ENCODE measurements around the gene RAMP2. TPM values are rescaled to one million over a fixed set of nuclear protein-coding genes. Genes with fewer than 3 reads are reported as not detected.
"Not testable (repeated sequence)": the region's sequence is repeated elsewhere in the genome, so short reads cannot be mapped to it uniquely, and the experiment has no call there.

The RAMP2 gene
- total RNA-seq, 1 donor from 2014 or later, result 27.3 TPM

- H3K36me3 ChIP-seq, result no peaks in the 10 kb centered on the region
- no peak overlapping the region for H3K27ac ChIP-seq
- H3K4me1 ChIP-seq, result peaks cover 34% of the 10 kb centered on the region
- no peak overlapping the region for H3K4me3 ChIP-seq
- no peaks in the 10 kb centered on the region for H3K27me3 ChIP-seq
- TF ChIP-seq POLR2AphosphoS5 (IDR thresholded peaks at IDR 0.05; ENCODE audit: insufficient read depth in 1 of 2, low read depth in 1 of 2) (no peak), POLR2A (IDR thresholded peaks at IDR 0.05) (no peak), CTCF (IDR thresholded peaks at IDR 0.05) (no peak)
- intact Hi-C loops (cut with DNase I), result no loop called here
- no peak for DNase-seq (ENCODE audit: extremely low spot score in 2 of 2)
- H3K9me3 ChIP-seq, result no peaks in the 10 kb centered on the region
These were observed 20.3 kb upstream of the RAMP2 start for GRCh38 chr17:42740699-42741098.

GRCh38 chr17:42742916-42743315 is 18.1 kb upstream of the RAMP2 start:
- H3K9me3 ChIP-seq; DNase-seq (ENCODE audit: extremely low spot score in 2 of 2); H3K36me3 ChIP-seq; H3K27me3 ChIP-seq; H3K4me3 ChIP-seq; intact Hi-C loops (cut with DNase I): not testable (repeated sequence)
- peak overlapping the region; percentile 96 for H3K27ac ChIP-seq
- peaks cover 18% of the 10 kb centered on the region for H3K4me1 ChIP-seq

- Histone ChIP-seq H3K9me3 (no peaks in the 10 kb centered on the region), H3K27me3 (no peaks in the 10 kb centered on the region), H3K4me3 (peak overlapping the region; percentile 74 to 83), H3K4me1 (peaks cover 26% of the 10 kb centered on the region), H3K27ac (peak overlapping the region; percentile 96), H3K36me3 (no peaks in the 10 kb centered on the region)
- no peak for DNase-seq (ENCODE audit: extremely low spot score in 2 of 2)
- TF ChIP-seq CTCF (IDR thresholded peaks at IDR 0.05), result no peak
- no peak for TF ChIP-seq POLR2AphosphoS5 (IDR thresholded peaks at IDR 0.05; ENCODE audit: insufficient read depth in 1 of 2, low read depth in 1 of 2)
- no peak for TF ChIP-seq POLR2A (IDR thresholded peaks at IDR 0.05)
- intact Hi-C loops (cut with DNase I), result no loop called here
These were observed 17.3 kb upstream of the RAMP2 start for GRCh38 chr17:42743595-42744282.

- Histone ChIP-seq H3K36me3 (no peaks in the 10 kb centered on the region), H3K4me3 (peak overlapping the region; percentile 74 to 83), H3K27me3 (no peaks in the 10 kb centered on the region), H3K4me1 (peaks cover 28% of the 10 kb centered on the region), H3K27ac (peak overlapping the region; percentile 96), H3K9me3 (no peaks in the 10 kb centered on the region)
- DNase-seq (ENCODE audit: extremely low spot score in 2 of 2), result no peak
- TF ChIP-seq CTCF (IDR thresholded peaks at IDR 0.05) (no peak), POLR2AphosphoS5 (IDR thresholded peaks at IDR 0.05; ENCODE audit: insufficient read depth in 1 of 2, low read depth in 1 of 2) (no peak), POLR2A (IDR thresholded peaks at IDR 0.05) (no peak)
- intact Hi-C loops (cut with DNase I), result no loop called here
These were observed 16.7 kb upstream of the RAMP2 start for GRCh38 chr17:42744283-42744805.

- Histone ChIP-seq H3K4me1 (peaks cover 30% of the 10 kb centered on the region), H3K27me3 (no peaks in the 10 kb centered on the region), H3K27ac (peak within 1 kb of the TSS; percentile 96), H3K36me3 (no peaks in the 10 kb centered on the region), H3K4me3 (peak within 1 kb of the TSS; percentile 74 to 83), H3K9me3 (no peaks in the 10 kb centered on the region)
- intact Hi-C loops (cut with DNase I), result no loop called here
- TF ChIP-seq CTCF (IDR thresholded peaks at IDR 0.05), result peak in 1 of 3 experiments; percentile 37
- peak in 1 of 2 donors; percentile 88 for TF ChIP-seq POLR2A (IDR thresholded peaks at IDR 0.05)
- TF ChIP-seq POLR2AphosphoS5 (IDR thresholded peaks at IDR 0.05; ENCODE audit: insufficient read depth in 1 of 2, low read depth in 1 of 2), result peak in 1 of 2 donors; percentile 95
- no peak for DNase-seq (ENCODE audit: extremely low spot score in 2 of 2)
These were observed 16.0 kb upstream of the RAMP2 start, which contains the start of gene EZH1 for GRCh38 chr17:42744806-42745617. TSS of gene EZH1 (minus strand) at chr17:42745040. CDS start at chr17:42728941, 16,099 bp downstream.

Data from vagina (tissue), 2 donors.